Testis (tissue), 2 donors: ENCODE data around the gene LAMA3.

Source experiments
- POLR2A ChIP-seq: fragments of 450-650 bp; IDR thresholded peaks from one replicate; pipeline ENCODE4 v1.6.1; 2017; ENCODE audit warnings: antibody characterized with exemption, mild to moderate bottlenecking, moderate library complexity
- TF ChIP-seq, protein P1 (sequence below), 3 experiments: fragments of 450-650 bp in 2 of 3; fragments of 200-600 bp in 1 of 3; sonication (generic) in 1 of 3; IDR thresholded peaks; one replicate each; pipeline ENCODE4 v1.5.1; 2016 to 2019; ENCODE audit warnings: antibody characterized with exemption in 3 of 3, mild to moderate bottlenecking in 2 of 3, moderate library complexity in 1 of 3

DNA sequence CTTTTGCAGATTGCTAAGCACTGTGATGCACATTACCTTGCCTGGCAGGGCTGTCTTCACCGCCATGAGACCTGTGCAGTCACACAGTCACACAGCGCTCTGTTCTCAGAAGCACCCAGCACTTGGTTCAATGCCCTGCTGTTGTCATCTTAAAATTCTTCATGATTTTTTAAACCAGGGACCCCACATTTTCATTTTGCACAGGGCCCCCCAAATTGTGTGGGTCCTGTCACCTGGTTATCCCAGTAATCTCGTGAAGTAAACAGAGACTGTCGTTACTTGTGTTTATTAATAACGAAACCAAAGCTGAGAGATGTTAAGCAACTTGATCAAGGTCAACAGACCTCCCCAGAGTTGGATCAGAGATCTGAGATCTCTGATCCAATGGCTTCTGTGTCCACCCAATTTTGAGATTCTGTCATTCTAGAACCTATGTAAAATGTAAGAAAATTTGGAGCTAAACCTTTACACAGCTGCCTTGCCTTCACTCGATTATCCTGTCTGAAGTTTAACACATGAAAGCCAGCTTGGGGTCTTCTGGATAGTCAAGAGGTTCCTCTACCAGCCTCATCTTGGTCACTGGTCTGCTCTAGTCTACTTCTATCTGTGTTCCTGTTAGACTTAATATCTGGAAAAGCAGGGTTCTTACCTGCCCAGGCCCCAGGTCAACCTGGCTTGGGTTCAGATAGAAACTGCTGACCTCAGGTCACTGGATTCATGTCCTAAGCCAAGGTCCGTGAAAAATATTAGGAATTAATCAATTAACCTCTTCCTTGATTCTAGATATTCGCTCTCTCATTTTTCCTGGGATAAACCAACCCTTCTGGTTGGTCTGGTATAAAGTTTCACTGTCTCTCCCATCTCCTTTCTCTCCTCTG, 311.6 kb downstream of the LAMA3 start:
- TF ChIP-seq, protein P1, sequence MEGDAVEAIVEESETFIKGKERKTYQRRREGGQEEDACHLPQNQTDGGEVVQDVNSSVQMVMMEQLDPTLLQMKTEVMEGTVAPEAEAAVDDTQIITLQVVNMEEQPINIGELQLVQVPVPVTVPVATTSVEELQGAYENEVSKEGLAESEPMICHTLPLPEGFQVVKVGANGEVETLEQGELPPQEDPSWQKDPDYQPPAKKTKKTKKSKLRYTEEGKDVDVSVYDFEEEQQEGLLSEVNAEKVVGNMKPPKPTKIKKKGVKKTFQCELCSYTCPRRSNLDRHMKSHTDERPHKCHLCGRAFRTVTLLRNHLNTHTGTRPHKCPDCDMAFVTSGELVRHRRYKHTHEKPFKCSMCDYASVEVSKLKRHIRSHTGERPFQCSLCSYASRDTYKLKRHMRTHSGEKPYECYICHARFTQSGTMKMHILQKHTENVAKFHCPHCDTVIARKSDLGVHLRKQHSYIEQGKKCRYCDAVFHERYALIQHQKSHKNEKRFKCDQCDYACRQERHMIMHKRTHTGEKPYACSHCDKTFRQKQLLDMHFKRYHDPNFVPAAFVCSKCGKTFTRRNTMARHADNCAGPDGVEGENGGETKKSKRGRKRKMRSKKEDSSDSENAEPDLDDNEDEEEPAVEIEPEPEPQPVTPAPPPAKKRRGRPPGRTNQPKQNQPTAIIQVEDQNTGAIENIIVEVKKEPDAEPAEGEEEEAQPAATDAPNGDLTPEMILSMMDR (IDR thresholded peaks at IDR 0.05), result no peak
- no peak for TF ChIP-seq POLR2A
